Inflammatory macrophage treated with lipopolysaccharide for 4 hours (primary cell): Measurements from ENCODE around the gene AZIN2.
A peak's percentile ranks its signal among the peaks of the same experiment; 100 is the strongest.
"Not testable (repeated sequence)": the region's sequence is repeated elsewhere in the genome, so short reads cannot be mapped to it uniquely, and the experiment has no call there.

Source experiments
- DNase-seq: peaks from one replicate; pipeline ENCODE4 v3.0.0-alpha.2; 2020

The AZIN2 gene

GRCh38 chr1:33131191-33131590 lies 50.2 kb downstream of the AZIN2 start:
- no peak for DNase-seq

DNA sequence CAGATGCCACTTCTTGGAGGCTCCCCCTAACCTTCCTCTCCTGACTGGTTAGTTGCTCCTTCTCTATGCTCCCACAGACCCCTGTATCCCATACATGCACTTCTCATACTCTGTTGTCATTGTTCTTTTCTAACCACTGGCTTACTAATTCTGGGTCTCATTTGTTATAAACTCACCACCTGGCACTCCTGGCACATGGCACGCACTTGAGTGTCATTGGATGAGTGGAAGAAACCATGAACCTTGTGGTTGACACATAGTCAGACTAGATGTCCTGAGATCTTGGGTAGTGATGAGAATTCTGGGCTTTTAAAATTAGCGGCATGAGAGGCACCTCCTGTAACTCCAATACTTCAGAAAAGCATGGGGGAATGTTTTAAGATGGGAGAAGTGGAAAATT lies 51.6 kb downstream of the AZIN2 start:
- no peak for DNase-seq

DNA sequence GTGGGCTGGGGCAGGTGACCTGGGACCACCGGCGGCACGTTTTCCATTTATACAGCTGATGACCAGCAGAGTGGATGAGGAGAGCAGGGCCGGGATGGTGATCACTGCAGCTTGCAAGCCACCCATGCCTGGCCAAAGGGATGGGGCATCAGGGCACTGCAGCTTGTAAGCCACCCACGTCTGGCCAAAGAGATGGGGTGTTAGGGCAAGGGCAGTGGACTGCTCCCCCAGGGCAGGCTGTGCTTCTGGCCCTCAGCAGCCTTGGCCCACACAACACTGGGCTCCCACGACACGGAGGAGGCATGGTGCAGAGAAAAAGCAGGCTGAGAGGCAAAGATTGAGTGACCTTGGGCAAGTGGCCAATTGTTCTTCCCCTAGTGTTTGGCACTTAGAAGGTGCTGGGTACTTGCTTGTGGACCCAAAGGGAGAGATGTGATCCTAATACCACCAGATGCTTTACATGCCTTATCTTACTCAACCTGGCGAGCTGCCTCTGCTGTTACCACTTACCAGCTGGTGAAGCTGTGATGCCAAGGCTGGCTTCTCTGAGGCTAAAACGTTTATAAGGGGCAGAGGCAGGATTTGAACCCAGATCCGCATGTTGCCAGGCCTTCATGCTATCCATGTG lies 52.6 kb downstream of the AZIN2 start:
- DNase-seq = no peak

GRCh38 chr1:33136041-33136440 lies 55.1 kb downstream of the AZIN2 start:
- DNase-seq = not testable (repeated sequence)

DNA sequence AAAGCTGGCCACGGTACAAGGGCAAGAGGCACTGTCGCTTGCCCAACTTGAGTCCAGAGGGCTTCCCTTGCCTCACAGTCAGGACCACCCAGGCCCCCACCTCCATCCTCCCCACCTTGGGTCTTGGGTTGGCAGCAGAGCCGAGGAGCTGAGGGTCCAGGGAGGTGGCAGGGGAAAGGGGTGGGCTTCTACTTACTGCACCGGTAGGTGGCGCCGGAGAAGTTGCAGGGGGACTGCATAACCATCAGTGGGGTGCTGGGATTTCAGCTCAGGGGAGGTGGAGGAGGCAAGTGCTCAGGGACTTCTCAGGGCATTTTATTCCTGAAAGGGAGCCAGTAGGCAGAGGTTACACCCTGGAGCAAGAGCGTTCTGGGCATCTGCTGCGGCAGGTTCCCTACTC lies 56.8 kb downstream of the AZIN2 start:
- no peak for DNase-seq

DNA sequence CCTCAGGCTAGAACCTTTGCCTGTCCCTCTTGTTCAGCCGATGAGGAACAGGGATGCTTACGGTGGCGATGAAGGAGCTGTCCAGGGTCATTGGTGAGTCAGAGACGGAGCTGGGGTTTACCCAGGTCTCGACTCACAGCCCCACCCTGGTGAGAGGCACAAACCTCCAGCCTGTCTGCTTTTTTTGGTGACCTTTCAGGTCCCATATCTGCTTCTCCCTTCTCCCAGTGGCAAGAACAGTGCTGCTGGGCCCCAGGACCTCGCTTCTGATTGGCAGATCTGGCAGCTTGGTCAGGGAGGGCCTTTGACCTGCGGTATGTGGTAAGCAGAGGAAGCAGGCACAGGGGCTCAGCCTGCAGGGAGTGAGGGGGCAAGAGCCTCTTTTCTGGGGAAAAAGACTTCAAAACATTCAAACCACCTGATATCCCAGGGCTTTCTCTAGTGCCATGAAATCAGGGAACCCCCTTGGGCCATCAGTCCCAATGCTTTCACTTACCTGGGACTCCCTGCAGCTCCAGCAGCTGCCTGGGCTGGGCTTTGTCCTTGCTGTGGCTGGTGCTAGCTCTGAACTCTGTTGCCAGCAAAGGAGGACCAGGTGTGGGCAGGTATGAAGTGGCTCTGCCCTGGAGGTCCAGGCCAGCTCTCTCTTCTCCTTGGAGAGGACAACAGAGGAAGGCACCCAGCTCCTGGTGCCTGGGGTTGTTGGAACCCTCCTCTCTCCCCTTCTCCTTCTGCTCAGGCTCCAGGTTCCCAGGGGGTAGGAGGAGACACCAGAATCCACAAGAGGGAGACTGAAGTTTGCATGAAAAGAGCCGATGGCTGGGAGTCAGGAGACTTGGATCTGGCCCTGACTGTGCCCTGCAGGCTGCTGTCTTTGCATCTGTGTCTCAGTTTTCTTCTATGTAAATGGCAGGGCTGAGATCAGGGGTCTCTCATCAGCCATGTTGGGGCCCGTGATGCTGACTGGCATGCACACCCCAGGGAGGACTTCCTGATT lies 59.5 kb downstream of the AZIN2 start:
- DNase-seq = no peak

GRCh38 chr1:33141216-33141615 lies 60.3 kb downstream of the AZIN2 start:
- DNase-seq = no peak

GRCh38 chr1:33141781-33142180 lies 60.8 kb downstream of the AZIN2 start:
- no peak for DNase-seq

DNA sequence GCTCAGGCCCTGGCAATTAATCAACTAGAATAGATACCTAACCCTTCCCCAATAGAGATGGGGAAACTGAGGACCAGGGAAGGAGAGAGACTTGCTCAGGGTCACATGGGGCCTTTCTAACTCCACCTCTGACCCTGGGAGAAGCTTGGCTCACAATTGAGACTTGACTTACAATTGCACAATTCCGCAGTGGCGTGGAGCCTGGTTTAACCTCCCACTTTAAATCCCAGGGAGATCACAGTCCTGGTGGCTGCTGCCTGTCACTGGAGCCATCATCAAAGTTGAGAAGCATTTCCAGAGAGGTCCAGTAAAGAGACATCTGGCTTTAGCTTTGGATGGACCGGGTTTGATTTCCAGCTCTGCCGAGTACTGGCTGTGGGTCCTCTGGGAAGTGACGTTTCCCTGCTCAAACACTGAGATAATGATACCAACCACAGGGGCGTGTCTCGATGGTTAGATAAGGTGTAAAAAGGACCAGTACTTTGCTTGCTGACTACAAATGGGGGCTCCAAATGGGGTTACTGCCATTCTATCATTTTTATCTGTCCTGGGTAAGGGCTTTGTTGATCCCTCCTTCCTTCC lies 61.6 kb downstream of the AZIN2 start:
- no peak for DNase-seq

GRCh38 chr1:33143176-33143575 lies 62.2 kb downstream of the AZIN2 start:
- DNase-seq = no peak

- DNase-seq = no peak
Measured at GRCh38 chr1:33143698-33144097, 62.7 kb downstream of the AZIN2 start.

- DNase-seq = no peak
Measured at GRCh38 chr1:33146003-33146402, 65.0 kb downstream of the AZIN2 start.

DNA sequence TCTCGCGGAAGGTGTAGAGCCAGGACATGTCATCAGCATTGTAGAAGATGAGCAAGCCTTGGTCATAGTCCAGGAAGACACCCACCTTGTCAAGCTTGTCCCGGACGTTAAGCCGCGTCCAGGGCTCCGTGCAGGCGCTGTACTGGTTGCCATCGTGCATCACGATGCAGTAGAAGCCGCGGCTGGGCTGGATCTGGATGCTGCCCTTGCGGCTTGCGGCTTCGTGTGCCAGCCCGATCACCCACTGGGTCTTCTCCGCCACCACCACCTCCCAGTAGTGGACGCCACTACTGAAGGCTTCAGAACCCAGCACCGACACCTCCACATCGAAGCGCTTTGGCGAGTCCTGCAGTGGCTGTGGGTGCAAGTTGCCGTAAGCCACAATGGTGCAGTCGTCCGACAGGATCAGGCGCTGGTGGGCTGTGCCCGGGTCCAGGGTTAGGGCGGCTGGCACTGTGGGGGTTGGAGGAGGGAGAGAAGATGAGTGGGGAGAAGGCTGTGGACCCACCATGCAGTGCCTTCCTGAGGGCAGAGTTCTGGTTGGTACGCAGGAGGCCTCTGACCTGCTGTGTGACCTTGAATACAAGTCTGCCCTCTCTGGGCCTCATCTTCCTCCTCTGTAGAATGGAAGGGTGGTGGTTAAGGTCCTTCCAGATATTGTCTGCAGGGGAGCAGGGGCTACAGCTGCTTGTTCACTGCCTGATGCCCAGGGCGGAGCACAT lies 66.5 kb downstream of the AZIN2 start:
- no peak for DNase-seq

DNA sequence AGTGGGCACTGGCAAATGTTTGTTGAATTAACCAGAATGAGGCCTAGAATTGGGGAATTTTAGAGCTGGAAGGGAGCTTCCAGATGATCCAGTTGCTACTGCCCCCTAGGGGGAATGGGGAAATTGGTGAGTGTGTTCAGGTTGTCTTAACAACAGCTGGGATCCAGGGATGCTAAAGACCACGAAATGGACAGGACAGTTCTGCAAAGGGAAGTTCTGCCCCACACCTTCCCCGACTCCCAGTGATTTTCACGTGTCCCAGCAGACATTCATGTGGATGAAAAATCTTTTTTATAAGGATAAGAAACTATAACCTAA lies 67.0 kb downstream of the AZIN2 start:
- DNase-seq = peak; percentile 14

GRCh38 chr1:33148615-33149014 lies 67.7 kb downstream of the AZIN2 start:
- DNase-seq = no peak

- no peak for DNase-seq
Measured at GRCh38 chr1:33149453-33150190, 68.7 kb downstream of the AZIN2 start.

GRCh38 chr1:33150522-33150921 lies 69.6 kb downstream of the AZIN2 start:
- DNase-seq = no peak

DNA sequence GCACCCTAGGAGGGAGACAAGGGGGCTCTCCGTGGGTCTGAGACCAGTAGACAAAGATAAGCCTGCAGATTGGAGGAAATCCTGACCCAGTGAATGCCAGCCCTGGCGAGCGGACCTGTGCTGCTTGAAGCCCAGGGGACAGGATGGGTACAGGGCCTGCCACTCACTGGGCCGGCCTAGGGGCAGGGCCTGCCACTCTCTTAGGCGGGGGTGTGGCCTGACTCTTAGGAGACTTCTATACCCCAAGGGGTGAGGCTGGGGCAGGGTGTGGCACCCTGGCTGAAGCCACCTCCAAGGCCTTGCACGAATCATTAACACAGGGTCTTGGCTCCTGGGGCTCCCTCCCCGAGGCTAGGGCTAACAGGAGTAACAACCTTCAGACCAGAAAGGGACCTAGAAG lies 70.2 kb downstream of the AZIN2 start:
- DNase-seq = no peak

DNA sequence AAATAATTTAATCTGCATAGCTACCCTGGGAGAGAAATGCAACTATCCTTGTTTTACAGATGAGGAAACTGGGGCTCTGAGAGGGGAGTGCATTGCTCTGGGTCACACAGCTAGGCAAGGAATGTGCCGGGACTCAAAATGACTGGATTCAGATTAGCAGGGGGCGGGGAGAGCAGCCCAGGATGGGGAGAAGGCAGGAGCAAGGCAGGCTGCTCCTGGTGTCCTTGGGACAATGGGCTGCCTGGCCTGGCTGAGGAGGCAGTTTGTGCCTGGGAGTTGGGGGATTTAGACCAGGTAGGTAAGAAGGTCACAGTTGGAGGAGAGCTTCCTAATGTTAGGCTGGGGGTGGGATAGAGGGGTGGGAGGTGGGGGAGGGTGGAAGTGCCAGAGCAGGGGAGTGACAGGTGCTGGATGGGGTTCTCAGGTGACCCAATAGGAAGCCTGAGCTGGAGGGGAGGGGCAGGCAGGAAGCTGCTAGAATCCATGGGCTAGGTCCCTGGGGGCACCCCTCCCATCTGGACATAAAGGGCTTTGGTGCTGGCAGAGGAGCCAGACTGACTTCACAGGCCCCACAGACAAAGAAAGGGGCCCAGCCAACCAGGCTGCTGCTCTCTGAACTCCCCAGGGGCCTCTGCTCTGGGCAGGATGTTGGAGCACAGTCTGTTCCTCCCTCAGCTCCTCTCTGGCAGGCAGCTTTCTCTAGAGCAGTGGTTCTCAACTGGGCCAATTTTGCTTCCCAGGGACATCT lies 71.9 kb downstream of the AZIN2 start:
- no peak for DNase-seq

- DNase-seq = no peak
Measured at GRCh38 chr1:33153650-33154049, 72.7 kb downstream of the AZIN2 start.

GRCh38 chr1:33155877-33156538 lies 75.1 kb downstream of the AZIN2 start:
- no peak for DNase-seq
